SHP77 treated with DMSO at 0.1 percent for 48 hours (cell line): Measurements from ENCODE around the gene MAGI2.
A peak's percentile ranks its signal among the peaks of the same experiment; 100 is the strongest.
"Not testable (repeated sequence)": the region's sequence is repeated elsewhere in the genome, so short reads cannot be mapped to it uniquely, and the experiment has no call there.

ENCODE experiments used
- DNase-seq: peaks from one replicate; lab custom pipeline; 2025; lab: John Stamatoyannopoulos, UW

The MAGI2 gene

GRCh38 chr7:79051915-79052314 is 401.6 kb downstream of the MAGI2 start:
- no peak for DNase-seq

- no peak for DNase-seq
These were observed 402.9 kb downstream of the MAGI2 start for GRCh38 chr7:79050603-79051002.

GRCh38 chr7:79046061-79046460 is 407.4 kb downstream of the MAGI2 start:
- DNase-seq = no peak

- DNase-seq = no peak
These were observed 416.5 kb downstream of the MAGI2 start for GRCh38 chr7:79037001-79037400.

GRCh38 chr7:79036356-79036755 is 417.1 kb downstream of the MAGI2 start:
- DNase-seq = no peak

- no peak for DNase-seq
These were observed 417.6 kb downstream of the MAGI2 start for GRCh38 chr7:79035858-79036257.

- no peak for DNase-seq
These were observed 418.7 kb downstream of the MAGI2 start for GRCh38 chr7:79034730-79035129.

- not testable (repeated sequence) for DNase-seq
These were observed 433.8 kb downstream of the MAGI2 start for GRCh38 chr7:79019711-79020110.

GRCh38 chr7:79011921-79012320 is 441.5 kb downstream of the MAGI2 start:
- no peak for DNase-seq

GRCh38 chr7:79009647-79010046 is 443.8 kb downstream of the MAGI2 start:
- no peak for DNase-seq

- no peak for DNase-seq
These were observed 444.7 kb downstream of the MAGI2 start for GRCh38 chr7:79008786-79009185.

- DNase-seq = no peak
These were observed 457.5 kb downstream of the MAGI2 start for GRCh38 chr7:78996013-78996412.

- DNase-seq = no peak
These were observed 460.1 kb downstream of the MAGI2 start for GRCh38 chr7:78993341-78993740.

GRCh38 chr7:78985509-78985908 is 468.0 kb downstream of the MAGI2 start:
- no peak for DNase-seq

- no peak for DNase-seq
These were observed 470.0 kb downstream of the MAGI2 start for GRCh38 chr7:78983483-78983882.

- no peak for DNase-seq
These were observed 483.0 kb downstream of the MAGI2 start for GRCh38 chr7:78970440-78970916.

GRCh38 chr7:78968951-78969350 is 484.5 kb downstream of the MAGI2 start:
- DNase-seq = no peak

GRCh38 chr7:78967561-78967960 is 485.9 kb downstream of the MAGI2 start:
- DNase-seq = not testable (repeated sequence)

- no peak for DNase-seq
These were observed 486.4 kb downstream of the MAGI2 start for GRCh38 chr7:78967046-78967445.

- DNase-seq = peak; percentile 26
These were observed 494.0 kb downstream of the MAGI2 start for GRCh38 chr7:78959477-78959876.

GRCh38 chr7:78955329-78955728 is 498.1 kb downstream of the MAGI2 start:
- no peak for DNase-seq

GRCh38 chr7:78953726-78954363 is 499.6 kb downstream of the MAGI2 start:
- no peak for DNase-seq

GRCh38 chr7:78953090-78953489 is 500.4 kb downstream of the MAGI2 start:
- no peak for DNase-seq

GRCh38 chr7:78939669-78940068 is 513.8 kb downstream of the MAGI2 start:
- DNase-seq = no peak
